Sigmoid colon (tissue), 7 donors: ENCODE measurements around the gene CNTN5. TPM values are rescaled to one million over a fixed set of nuclear protein-coding genes. Genes with fewer than 3 reads are reported as not detected.

ENCODE experiments used
- DNase-seq: peaks from one replicate; pipeline ENCODE4 v3.0.0-alpha.2; 2019
- H3K27ac ChIP-seq, 4 donors: fragments of 200-600 bp; sonication (generic); one replicate each; pipeline ENCODE4 v1.5.1; 2016 to 2019; ENCODE audit warnings: mild to moderate bottlenecking in 1 of 4
- H3K27me3 ChIP-seq, 3 donors: fragments of 200-600 bp; sonication (generic); one replicate each; pipeline ENCODE4 v1.5.1; 2019; ENCODE audit warnings: mild to moderate bottlenecking in 1 of 3
- H3K36me3 ChIP-seq, 4 donors: fragments of 200-600 bp; sonication (generic); one replicate each; pipeline ENCODE4 v1.5.1; 2016 to 2019
- H3K4me1 ChIP-seq, 4 donors: fragments of 200-600 bp; sonication (generic); one replicate each; pipeline ENCODE4 v1.5.1; 2017 to 2019
- H3K4me3 ChIP-seq, 4 donors: fragments of 200-600 bp; sonication (generic); one replicate each; pipeline ENCODE4 v1.5.1; 2017 to 2019; ENCODE audit warnings: mild to moderate bottlenecking in 2 of 4, moderate library complexity in 1 of 4
- H3K9me3 ChIP-seq, 4 donors: fragments of 200-600 bp in 3 of 4; sonication (generic) in 3 of 4; one replicate each; pipeline versions ENCODE4 v1.5.1 to v1.6.1; 2013 to 2019
- CTCF ChIP-seq, 4 experiments: fragments of 450-650 bp in 3 of 4; fragments of 200-600 bp in 1 of 4; IDR thresholded peaks; one replicate each; pipeline ENCODE4 v1.5.1; 2016 to 2019; ENCODE audit warnings: antibody characterized with exemption in 4 of 4, mild to moderate bottlenecking in 3 of 4, moderate library complexity in 2 of 4
- EP300 ChIP-seq, 4 donors: sonication (generic); formaldehyde crosslinking; IDR thresholded peaks; one replicate each; pipeline ENCODE4 v1.6.1; 2017; ENCODE audit warnings: antibody characterized with exemption in 4 of 4
- POLR2A ChIP-seq, 2 donors: fragments of 450-650 bp; IDR thresholded peaks; one replicate each; pipeline ENCODE4 v1.6.1; 2016; ENCODE audit warnings: antibody characterized with exemption in 2 of 2, mild to moderate bottlenecking in 2 of 2, moderate library complexity in 2 of 2
- POLR2AphosphoS5 ChIP-seq, 4 donors: sonication (generic); formaldehyde crosslinking; IDR thresholded peaks; one replicate each; pipeline ENCODE4 v1.6.1; 2017; ENCODE audit warnings: antibody characterized with exemption in 4 of 4
- WGBS, 2 donors: extraction: QIAGEN DNeasy Blood & Tissue Kit; methylation state at CpG; one replicate each; pipeline ENCODE4 v1.1.7; 2013; 5-methylcytosine and 5-hydroxymethylcytosine counted together
- intact Hi-C: fragments of 100-400 bp; cut with DNase I; formaldehyde crosslinking; loops from one replicate; pipeline ENCODE4 v1.15.1; 2023
- polyA plus RNA-seq, 3 donors: library from polyadenylated mRNA; stranded (reverse); fragments of 200-250 nt; gene quantifications; one replicate each; pipeline ENCODE4 v1.2.3, GENCODE V29; 2013
- total RNA-seq, 4 donors: library from RNA; depleted of rRNA; stranded (reverse); fragments of >200 nt; gene quantifications; one replicate each; pipeline ENCODE4 v1.1.0, GENCODE V29; 2016
- donor health status: healthy with polysubstance abuse.
- donor health status: Bipolar disorder and iron deficiency.
- donor health status: healthy.

The CNTN5 gene
- total and polyA plus RNA-seq, 7 donors: 0.13 to 0.36 (median 0.16) TPM; not detected in 2

GRCh38 chr11:99555486-99555885 lies 534.7 kb downstream of the CNTN5 start:
- Histone ChIP-seq H3K4me1 (peaks cover 0 to 5% (median 0%) of the 10 kb centered on the region in 4 donors), H3K27ac (no peak overlapping the region), H3K9me3 (no peaks in the 10 kb centered on the region), H3K4me3 (no peak overlapping the region), H3K36me3 (no peaks in the 10 kb centered on the region), H3K27me3 (no peaks in the 10 kb centered on the region)
- intact Hi-C loops: no loop called here
- TF ChIP-seq EP300 (IDR thresholded peaks at IDR 0.05) (no peak), POLR2AphosphoS5 (IDR thresholded peaks at IDR 0.05) (no peak), POLR2A (IDR thresholded peaks at IDR 0.05) (no peak), CTCF (IDR thresholded peaks at IDR 0.05) (no peak)
- DNase-seq: no peak
- 80 to 87% methylated on average over 2 of the region's 2 CpGs for WGBS, 2 donors

DNA sequence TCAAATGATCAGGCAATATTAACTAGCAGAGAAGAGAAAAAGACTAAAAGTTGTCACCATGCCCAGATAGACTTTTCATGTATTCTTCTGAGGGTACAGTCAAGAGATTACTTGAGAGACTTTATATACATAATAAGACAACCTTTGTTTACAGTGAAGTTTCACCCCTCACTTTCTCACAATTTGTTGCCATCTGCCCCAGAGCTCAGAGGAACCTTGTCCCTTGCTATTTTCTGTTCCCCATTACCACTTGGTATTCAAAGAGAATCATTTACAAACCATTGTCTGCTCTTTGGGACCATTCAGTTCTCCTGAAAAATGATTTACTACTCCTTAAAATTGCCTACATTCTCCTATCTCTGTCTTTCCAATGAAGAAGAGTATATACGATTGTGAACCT lies 544.6 kb downstream of the CNTN5 start:
- Histone ChIP-seq H3K27me3 (no peaks in the 10 kb centered on the region), H3K4me1 (no peaks in the 10 kb centered on the region), H3K9me3 (peaks cover 0 to 2% (median 0%) of the 10 kb centered on the region in 4 donors), H3K27ac (no peak overlapping the region), H3K4me3 (no peak overlapping the region), H3K36me3 (no peaks in the 10 kb centered on the region)
- 82 to 92% methylated on average over 1 of the region's 1 CpG for WGBS, 2 donors
- DNase-seq: no peak
- intact Hi-C loops: no loop called here
- TF ChIP-seq EP300 (IDR thresholded peaks at IDR 0.05) (no peak), CTCF (IDR thresholded peaks at IDR 0.05) (no peak), POLR2AphosphoS5 (IDR thresholded peaks at IDR 0.05) (no peak), POLR2A (IDR thresholded peaks at IDR 0.05) (no peak)

DNA sequence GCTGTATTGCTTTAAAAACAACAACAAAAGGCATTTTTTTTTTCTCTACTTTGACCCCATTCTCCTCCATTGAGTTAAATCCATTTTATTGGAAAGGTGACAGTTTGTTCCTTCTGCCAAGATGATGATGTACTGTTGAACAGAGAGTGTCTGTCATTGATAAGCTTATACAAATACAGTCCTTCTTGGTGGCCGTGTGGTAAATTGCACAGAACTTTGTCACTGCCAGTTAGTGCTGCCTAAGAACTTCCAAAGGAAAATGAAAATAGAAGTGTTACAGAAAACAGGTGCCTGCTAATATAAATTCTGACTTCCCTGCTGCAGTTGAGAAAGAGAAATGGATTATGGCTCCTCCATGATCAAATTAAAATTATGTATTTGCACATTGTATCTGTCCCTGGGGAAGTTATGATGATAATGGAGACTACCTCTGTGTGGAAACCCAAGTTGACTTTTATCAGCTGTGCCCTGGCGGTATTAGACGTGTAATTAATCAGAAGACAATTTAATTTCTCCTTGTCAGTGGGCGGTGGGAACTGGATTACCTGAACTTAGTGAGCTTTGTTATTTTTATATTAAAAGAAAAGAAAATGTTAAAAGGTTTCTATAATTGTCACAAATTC lies 546.7 kb downstream of the CNTN5 start:
- H3K36me3 ChIP-seq: no peaks in the 10 kb centered on the region
- 74 to 75% methylated on average over 4 of the region's 4 CpGs for WGBS, 2 donors

DNA sequence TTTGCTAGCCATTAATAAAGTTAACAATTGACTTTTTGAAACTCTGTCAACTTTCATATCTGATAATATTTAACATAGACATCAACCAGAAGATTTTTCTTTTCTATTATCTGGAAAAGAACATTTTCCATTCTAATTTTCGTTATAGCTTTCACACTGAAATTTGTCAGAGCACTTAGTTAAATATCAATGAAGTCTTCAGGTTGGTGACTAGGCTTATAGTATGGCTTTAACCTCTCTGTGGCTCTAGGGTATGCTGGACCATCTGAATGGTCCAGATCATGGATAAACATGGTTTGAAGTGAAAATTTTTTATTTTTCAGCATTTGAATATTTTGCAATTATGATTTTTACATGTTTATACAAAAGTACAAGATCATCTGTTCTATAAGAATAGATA lies 548.1 kb downstream of the CNTN5 start:
- TF ChIP-seq CTCF (IDR thresholded peaks at IDR 0.05) (no peak), POLR2A (IDR thresholded peaks at IDR 0.05) (no peak), EP300 (IDR thresholded peaks at IDR 0.05) (no peak), POLR2AphosphoS5 (IDR thresholded peaks at IDR 0.05) (no peak)
- no peak for DNase-seq
- WGBS, 2 donors: 51% methylated on average over 1 of the region's 1 CpG
- no peaks in the 10 kb centered on the region for H3K36me3 ChIP-seq
- no peaks in the 10 kb centered on the region for H3K4me1 ChIP-seq
- intact Hi-C loops: no loop called here
- no peak overlapping the region for H3K4me3 ChIP-seq
- H3K9me3 ChIP-seq: no peaks in the 10 kb centered on the region
- H3K27me3 ChIP-seq: no peaks in the 10 kb centered on the region
- H3K27ac ChIP-seq: no peak overlapping the region

More for the DNA sequence above, 546.7 kb downstream of the CNTN5 start:
- no peaks in the 10 kb centered on the region for H3K9me3 ChIP-seq
- H3K27ac ChIP-seq: no peak overlapping the region
- intact Hi-C loops: no loop called here
- no peaks in the 10 kb centered on the region for H3K27me3 ChIP-seq
- no peak for DNase-seq
- no peaks in the 10 kb centered on the region for H3K4me1 ChIP-seq
- H3K4me3 ChIP-seq: no peak overlapping the region
- TF ChIP-seq POLR2AphosphoS5 (IDR thresholded peaks at IDR 0.05): no peak
- no peak for TF ChIP-seq CTCF (IDR thresholded peaks at IDR 0.05)
- TF ChIP-seq POLR2A (IDR thresholded peaks at IDR 0.05): no peak
- TF ChIP-seq EP300 (IDR thresholded peaks at IDR 0.05): no peak

GRCh38 chr11:99571094-99571493 lies 550.3 kb downstream of the CNTN5 start:
- no peak overlapping the region for H3K4me3 ChIP-seq
- WGBS, 2 donors: 48 to 49% methylated on average over 2 of the region's 2 CpGs
- TF ChIP-seq EP300 (IDR thresholded peaks at IDR 0.05) (no peak), CTCF (IDR thresholded peaks at IDR 0.05) (no peak), POLR2AphosphoS5 (IDR thresholded peaks at IDR 0.05) (no peak)
- no peaks in the 10 kb centered on the region for H3K27me3 ChIP-seq
- no peaks in the 10 kb centered on the region for H3K36me3 ChIP-seq
- H3K27ac ChIP-seq: no peak overlapping the region
- no peaks in the 10 kb centered on the region for H3K9me3 ChIP-seq
- H3K4me1 ChIP-seq: no peaks in the 10 kb centered on the region
- no peak for DNase-seq
- intact Hi-C loops: no loop called here
